ENCODE results near the gene GIPC3. TPM values are rescaled to one million over a fixed set of nuclear protein-coding genes. Genes with fewer than 3 reads are reported as not detected.

Gene GIPC3
- total and polyA plus RNA-seq, 4 donors, result 0.20 to 1.9 (median 1.0) TPM

GRCh38 chr19:3549816-3550215 lies 35.5 kb upstream of the GIPC3 start:
- no peaks in the 10 kb centered on the region for H3K27me3 ChIP-seq (ENCODE audit: control insufficient read depth, insufficient read depth, low read length)
- no peak overlapping the region for H3K27ac ChIP-seq (ENCODE audit: low read depth, low read length)
- DNase-seq (ENCODE audit: low read depth in 4 of 6, low spot score in 6 of 6), result no peak
- H3K36me3 ChIP-seq (ENCODE audit: control insufficient read depth, insufficient read depth, low read length), result peaks cover 62% of the 10 kb centered on the region
- no peaks in the 10 kb centered on the region for H3K9me3 ChIP-seq (ENCODE audit: control insufficient read depth, insufficient read depth, low read length)
- WGBS (ENCODE audit: insufficient coverage), result 91% methylated on average over 9 of the region's 10 CpGs
- H3K4me3 ChIP-seq (ENCODE audit: low read depth, low read length), result no peak overlapping the region
- peaks cover 12% of the 10 kb centered on the region for H3K4me1 ChIP-seq (ENCODE audit: control insufficient read depth, insufficient read depth, low read length)

DNA sequence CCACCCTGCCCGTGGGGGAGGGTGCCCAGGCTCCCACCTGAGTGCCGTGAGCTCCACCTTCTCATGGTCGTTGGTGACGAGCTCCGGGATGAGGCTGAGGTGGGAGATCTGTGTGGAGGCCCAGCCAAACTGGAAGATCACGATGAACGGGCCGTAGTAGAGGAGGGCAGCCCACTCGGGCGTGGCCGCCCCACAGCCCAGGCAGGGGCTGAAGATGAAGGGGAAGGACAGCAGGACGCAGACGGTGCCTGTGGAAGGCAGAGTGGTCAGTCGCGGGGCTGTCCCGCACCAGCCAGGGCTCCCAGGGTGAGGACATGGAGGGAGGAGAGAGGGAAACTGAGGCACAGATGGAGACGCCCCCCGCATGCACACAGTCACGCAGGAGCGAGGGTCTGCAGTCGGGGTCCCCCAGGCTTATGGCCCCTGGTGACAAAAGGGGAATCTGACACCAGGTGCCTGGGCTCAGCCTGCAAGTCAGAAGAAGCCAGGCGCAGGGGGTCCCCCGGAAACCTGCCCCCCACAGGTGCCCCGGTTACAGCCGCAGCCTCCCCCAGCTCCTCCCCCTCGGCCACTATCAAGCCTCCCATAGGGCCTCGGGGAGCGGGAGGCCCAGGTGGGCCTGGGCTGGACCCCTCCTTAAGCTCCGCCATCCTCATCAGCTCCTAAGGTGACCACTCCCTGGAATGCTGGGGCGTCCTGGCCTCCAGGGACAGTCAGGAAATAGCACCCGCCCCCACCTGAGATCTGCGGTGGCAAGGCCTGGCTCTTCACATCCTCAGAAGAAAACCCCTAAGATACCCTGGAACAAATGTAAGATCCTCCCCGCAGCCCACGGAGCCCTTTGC lies 34.1 kb upstream of the GIPC3 start:
- Histone ChIP-seq H3K27me3 (ENCODE audit: control insufficient read depth, insufficient read depth, low read length) (no peaks in the 10 kb centered on the region), H3K9me3 (ENCODE audit: control insufficient read depth, insufficient read depth, low read length) (no peaks in the 10 kb centered on the region), H3K4me3 (ENCODE audit: low read depth, low read length) (no peak overlapping the region), H3K27ac (ENCODE audit: low read depth, low read length) (no peak overlapping the region), H3K4me1 (ENCODE audit: control insufficient read depth, insufficient read depth, low read length) (peaks cover 20% of the 10 kb centered on the region), H3K36me3 (ENCODE audit: control insufficient read depth, insufficient read depth, low read length) (peaks cover 54% of the 10 kb centered on the region)
- 93% methylated on average over 31 of the region's 34 CpGs for WGBS (ENCODE audit: insufficient coverage)
- no peak for DNase-seq (ENCODE audit: low read depth in 4 of 6, low spot score in 6 of 6)

DNA sequence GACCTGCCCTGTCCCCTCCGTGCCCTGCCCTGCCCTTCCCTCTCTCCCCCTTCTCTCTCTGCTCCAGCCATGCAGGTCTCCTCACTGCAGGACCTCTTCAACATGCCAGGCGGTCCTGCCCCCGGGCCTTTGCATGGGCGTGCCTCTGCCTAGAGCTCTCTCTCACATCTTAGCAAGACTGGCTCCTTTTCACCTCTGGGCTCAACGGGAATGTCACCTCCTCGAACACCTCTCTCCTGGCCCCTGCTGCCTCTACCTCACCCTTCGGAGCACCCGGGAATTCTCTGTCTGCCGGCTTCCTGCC lies 33.5 kb upstream of the GIPC3 start:
- Histone ChIP-seq H3K27ac (ENCODE audit: low read depth, low read length) (no peak overlapping the region), H3K4me3 (ENCODE audit: low read depth, low read length) (no peak overlapping the region), H3K4me1 (ENCODE audit: control insufficient read depth, insufficient read depth, low read length) (peaks cover 26% of the 10 kb centered on the region), H3K36me3 (ENCODE audit: control insufficient read depth, insufficient read depth, low read length) (peaks cover 48% of the 10 kb centered on the region), H3K9me3 (ENCODE audit: control insufficient read depth, insufficient read depth, low read length) (no peaks in the 10 kb centered on the region), H3K27me3 (ENCODE audit: control insufficient read depth, insufficient read depth, low read length) (no peaks in the 10 kb centered on the region)
- no peak for DNase-seq (ENCODE audit: low read depth in 4 of 6, low spot score in 6 of 6)
- 91% methylated on average over 9 of the region's 9 CpGs for WGBS (ENCODE audit: insufficient coverage)

GRCh38 chr19:3554254-3555083 lies 30.8 kb upstream of the GIPC3 start:
- Histone ChIP-seq H3K36me3 (ENCODE audit: control insufficient read depth, insufficient read depth, low read length) (peaks cover 28% of the 10 kb centered on the region), H3K27ac (ENCODE audit: low read depth, low read length) (no peak overlapping the region), H3K4me1 (ENCODE audit: control insufficient read depth, insufficient read depth, low read length) (peaks cover 28% of the 10 kb centered on the region), H3K4me3 (ENCODE audit: low read depth, low read length) (no peak overlapping the region), H3K9me3 (ENCODE audit: control insufficient read depth, insufficient read depth, low read length) (no peaks in the 10 kb centered on the region), H3K27me3 (ENCODE audit: control insufficient read depth, insufficient read depth, low read length) (no peaks in the 10 kb centered on the region)
- no peak for DNase-seq (ENCODE audit: low read depth in 4 of 6, low spot score in 6 of 6)
- 83% methylated on average over 14 of the region's 21 CpGs for WGBS (ENCODE audit: insufficient coverage)

DNA sequence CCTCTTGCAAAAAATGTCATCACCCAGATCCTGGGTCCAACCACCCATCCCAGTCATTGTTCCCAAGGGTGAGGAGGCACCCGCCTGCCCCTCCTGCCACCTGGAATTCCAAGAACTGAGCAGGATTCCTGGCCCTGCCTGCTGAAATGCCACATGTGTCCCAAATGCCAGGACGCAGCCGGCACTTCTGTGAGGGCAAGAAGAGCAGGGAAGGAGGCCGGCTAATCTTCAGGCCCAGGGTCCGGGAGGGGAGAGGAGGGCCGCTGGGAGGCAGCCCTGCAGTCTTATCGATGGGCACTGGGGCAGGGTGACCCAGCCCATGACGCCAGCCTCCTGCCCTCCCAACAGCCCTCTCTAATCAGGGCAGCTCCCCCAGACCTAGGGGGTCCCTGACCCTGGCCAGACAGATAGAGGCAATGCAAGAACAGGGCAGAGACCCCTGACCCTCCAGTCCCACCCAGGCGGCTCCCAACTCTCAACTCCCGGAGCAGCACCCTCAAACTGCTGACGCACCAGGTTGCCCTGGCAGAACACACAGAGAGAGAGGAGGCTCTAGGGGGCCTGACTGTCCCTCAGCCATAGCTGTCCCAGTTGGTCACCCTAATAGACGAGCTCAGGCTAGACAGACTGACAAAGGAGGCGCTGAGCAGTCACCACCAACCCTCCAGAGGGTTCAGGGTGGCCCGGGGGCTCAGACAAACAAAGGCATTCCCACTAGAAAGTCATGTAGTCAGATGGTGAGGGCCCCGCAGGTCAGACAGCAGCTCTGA lies 29.4 kb upstream of the GIPC3 start:
- peaks cover 18% of the 10 kb centered on the region for H3K36me3 ChIP-seq (ENCODE audit: control insufficient read depth, insufficient read depth, low read length)
- no peaks in the 10 kb centered on the region for H3K9me3 ChIP-seq (ENCODE audit: control insufficient read depth, insufficient read depth, low read length)
- H3K27me3 ChIP-seq (ENCODE audit: control insufficient read depth, insufficient read depth, low read length), result no peaks in the 10 kb centered on the region
- H3K27ac ChIP-seq (ENCODE audit: low read depth, low read length), result no peak overlapping the region
- 82% methylated on average over 15 of the region's 15 CpGs for WGBS (ENCODE audit: insufficient coverage)
- no peak for DNase-seq (ENCODE audit: low read depth in 4 of 6, low spot score in 6 of 6)
- peak overlapping the region; percentile 53 for H3K4me3 ChIP-seq (ENCODE audit: low read depth, low read length)
- peaks cover 28% of the 10 kb centered on the region for H3K4me1 ChIP-seq (ENCODE audit: control insufficient read depth, insufficient read depth, low read length)

GRCh38 chr19:3556423-3556977 lies 28.8 kb upstream of the GIPC3 start:
- H3K27me3 ChIP-seq (ENCODE audit: control insufficient read depth, insufficient read depth, low read length), result no peaks in the 10 kb centered on the region
- H3K4me1 ChIP-seq (ENCODE audit: control insufficient read depth, insufficient read depth, low read length), result peaks cover 28% of the 10 kb centered on the region
- H3K36me3 ChIP-seq (ENCODE audit: control insufficient read depth, insufficient read depth, low read length), result peaks cover 12% of the 10 kb centered on the region
- no peak overlapping the region for H3K27ac ChIP-seq (ENCODE audit: low read depth, low read length)
- no peaks in the 10 kb centered on the region for H3K9me3 ChIP-seq (ENCODE audit: control insufficient read depth, insufficient read depth, low read length)
- DNase-seq (ENCODE audit: low read depth in 4 of 6, low spot score in 6 of 6), result no peak
- peak overlapping the region; percentile 53 for H3K4me3 ChIP-seq (ENCODE audit: low read depth, low read length)
- 43% methylated on average over 9 of the region's 9 CpGs for WGBS (ENCODE audit: insufficient coverage)

GRCh38 chr19:3556978-3557460 lies 28.3 kb upstream of the GIPC3 start:
- peak in 1 of 6 donors; percentile 39 for DNase-seq (ENCODE audit: low read depth in 4 of 6, low spot score in 6 of 6)
- Histone ChIP-seq H3K4me1 (ENCODE audit: control insufficient read depth, insufficient read depth, low read length) (peaks cover 28% of the 10 kb centered on the region), H3K36me3 (ENCODE audit: control insufficient read depth, insufficient read depth, low read length) (peaks cover 7% of the 10 kb centered on the region), H3K9me3 (ENCODE audit: control insufficient read depth, insufficient read depth, low read length) (no peaks in the 10 kb centered on the region), H3K27me3 (ENCODE audit: control insufficient read depth, insufficient read depth, low read length) (no peaks in the 10 kb centered on the region), H3K4me3 (ENCODE audit: low read depth, low read length) (peak overlapping the region; percentile 53), H3K27ac (ENCODE audit: low read depth, low read length) (no peak overlapping the region)
- WGBS (ENCODE audit: insufficient coverage), result under 1% methylated on average over 60 of the region's 60 CpGs

- Histone ChIP-seq H3K4me1 (ENCODE audit: control insufficient read depth, insufficient read depth, low read length) (peaks cover 28% of the 10 kb centered on the region), H3K27me3 (ENCODE audit: control insufficient read depth, insufficient read depth, low read length) (no peaks in the 10 kb centered on the region), H3K9me3 (ENCODE audit: control insufficient read depth, insufficient read depth, low read length) (no peaks in the 10 kb centered on the region), H3K36me3 (ENCODE audit: control insufficient read depth, insufficient read depth, low read length) (peaks cover 7% of the 10 kb centered on the region), H3K4me3 (ENCODE audit: low read depth, low read length) (peak within 1 kb of the TSS; percentile 77), H3K27ac (ENCODE audit: low read depth, low read length) (peak within 1 kb of the TSS; percentile 61)
- 0% methylated on average over 74 of the region's 81 CpGs for WGBS (ENCODE audit: insufficient coverage)
- DNase-seq (ENCODE audit: low read depth in 4 of 6, low spot score in 6 of 6), result peak; percentile 78 to 98 (median 91)
These were observed 27.6 kb upstream of the GIPC3 start, which contains the start of gene MFSD12 for GRCh38 chr19:3557461-3558248. Gene MFSD12 (minus strand): TSS chr19:3557586. CDS start chr19:3557403, 183 bp downstream.
